H9 (cell line): ENCODE measurements around the gene DGKG. TPM values are rescaled to one million over a fixed set of nuclear protein-coding genes. Genes with fewer than 3 reads are reported as not detected.
A peak's percentile ranks its signal among the peaks of the same experiment; 100 is the strongest.

Source experiments
- DNase-seq: peaks from one replicate; pipeline ENCODE4 v3.0.0-alpha.2; 2017
- H2AFZ ChIP-seq: one replicate; pipeline ENCODE4 v1.6.1; 2013; ENCODE audit warnings: mild to moderate bottlenecking, low read length, control low read depth, moderate library complexity
- H2AK5ac ChIP-seq: 2 replicates; pipeline ENCODE4 v1.6.1; 2013; ENCODE audit warnings: low read length, control low read depth, mixed read lengths; ENCODE audit not compliant: insufficient read length
- H2BK120ac ChIP-seq: one replicate; pipeline ENCODE4 v1.6.1; 2013; ENCODE audit warnings: low read depth, mild to moderate bottlenecking, low read length, control low read depth, inconsistent platforms; ENCODE audit not compliant: poor library complexity, severe bottlenecking
- H2BK12ac ChIP-seq: 2 replicates; pipeline ENCODE4 v1.6.1; 2013; ENCODE audit warnings: low read length, control low read depth, mixed read lengths, low read depth; ENCODE audit not compliant: insufficient read length
- H2BK15ac ChIP-seq: 2 replicates; pipeline ENCODE4 v1.6.1; 2013; ENCODE audit warnings: low read depth, low read length, control low read depth
- H2BK20ac ChIP-seq: one replicate; pipeline ENCODE4 v1.6.1; 2013; ENCODE audit warnings: low read depth, mild to moderate bottlenecking, low read length, control low read depth, inconsistent platforms; ENCODE audit not compliant: poor library complexity, severe bottlenecking
- H2BK5ac ChIP-seq: 2 replicates; pipeline ENCODE4 v1.6.1; 2013; ENCODE audit warnings: low read length, control low read depth, mixed read lengths; ENCODE audit not compliant: insufficient read length
- H3K14ac ChIP-seq: 2 replicates; pipeline ENCODE4 v1.6.1; 2013; ENCODE audit warnings: low read length, control low read depth; ENCODE audit not compliant: insufficient read depth
- H3K18ac ChIP-seq: 2 replicates; pipeline ENCODE4 v1.6.1; 2013; ENCODE audit warnings: low read depth, mild to moderate bottlenecking, mixed read lengths, low read length, control low read depth; ENCODE audit not compliant: insufficient read length
- H3K23ac ChIP-seq: 2 replicates; pipeline ENCODE4 v1.6.1; 2013; ENCODE audit warnings: low read length, control low read depth, mixed read lengths, low read depth; ENCODE audit not compliant: insufficient read length
- H3K23me2 ChIP-seq: 2 replicates; pipeline ENCODE4 v1.6.1; 2013; ENCODE audit warnings: low read depth, mild to moderate bottlenecking, mixed read lengths, low read length, control low read depth; ENCODE audit not compliant: insufficient read length, poor library complexity, severe bottlenecking
- H3K27ac ChIP-seq: 2 replicates; pipeline ENCODE4 v1.5.1; 2013; ENCODE audit warnings: low read length, control low read depth, mixed read lengths, low read depth; ENCODE audit not compliant: insufficient read length
- H3K27me3 ChIP-seq: 2 replicates; pipeline ENCODE4 v1.6.1; 2013; ENCODE audit warnings: low read length, control low read depth, inconsistent platforms; ENCODE audit not compliant: insufficient read depth
- H3K4ac ChIP-seq: 2 replicates; pipeline ENCODE4 v1.6.1; 2013; ENCODE audit warnings: low read depth, mild to moderate bottlenecking, control low read depth, inconsistent platforms, low read length, moderate library complexity
- H3K4me1 ChIP-seq: 2 replicates; pipeline ENCODE4 v1.6.1; 2013; ENCODE audit warnings: low read length, control low read depth, inconsistent platforms; ENCODE audit not compliant: insufficient read depth
- H3K4me2 ChIP-seq: 2 replicates; pipeline ENCODE4 v1.6.1; 2013; ENCODE audit warnings: low read length, control low read depth, mixed read lengths; ENCODE audit not compliant: insufficient read length, insufficient read depth
- H3K56ac ChIP-seq: 2 replicates; pipeline ENCODE4 v1.6.1; 2013; ENCODE audit warnings: low read depth, mild to moderate bottlenecking, mixed read lengths, low read length, control low read depth; ENCODE audit not compliant: insufficient read length
- H3K79me1 ChIP-seq: 2 replicates; pipeline ENCODE4 v1.6.1; 2013; ENCODE audit warnings: low read depth, mild to moderate bottlenecking, moderate library complexity, low read length, control low read depth, inconsistent platforms; ENCODE audit not compliant: insufficient read depth, poor library complexity, severe bottlenecking
- H3K79me2 ChIP-seq: 2 replicates; pipeline ENCODE4 v1.6.1; 2013; ENCODE audit warnings: low read length, control low read depth, inconsistent platforms; ENCODE audit not compliant: insufficient read depth
- H3K9ac ChIP-seq: 2 replicates; pipeline ENCODE4 v1.6.1; 2013; ENCODE audit warnings: low read length, control low read depth, mixed read lengths; ENCODE audit not compliant: insufficient read length; ENCODE audit errors: extremely low read depth
- H3K9me3 ChIP-seq: one replicate; pipeline ENCODE4 v1.6.1; 2013; ENCODE audit warnings: low read depth, low read length, inconsistent platforms; ENCODE audit not compliant: control insufficient read depth
- H3T11ph ChIP-seq: one replicate; pipeline ENCODE4 v1.6.1; 2013; ENCODE audit warnings: mild to moderate bottlenecking, low read length, control low read depth, inconsistent platforms
- H4K20me1 ChIP-seq: one replicate; pipeline ENCODE4 v1.6.1; 2013; ENCODE audit not compliant: control insufficient read depth, insufficient read length, insufficient read depth
- H4K5ac ChIP-seq: 2 replicates; pipeline ENCODE4 v1.6.1; 2013; ENCODE audit warnings: low read depth, mild to moderate bottlenecking, mixed read lengths, low read length, control low read depth; ENCODE audit not compliant: insufficient read length
- H4K8ac ChIP-seq: replicated peaks from 2 replicates; pipeline ENCODE4 v1.6.1; 2013; ENCODE audit warnings: low read length, control low read depth, mixed read lengths, low read depth; ENCODE audit not compliant: insufficient read length
- H4K91ac ChIP-seq: 2 replicates; pipeline ENCODE4 v1.6.1; 2013; ENCODE audit warnings: low read depth, mild to moderate bottlenecking, moderate library complexity, mixed read lengths, low read length, control low read depth; ENCODE audit not compliant: insufficient read length
- H3K27ac Mint-ChIP-seq, 3 experiments: 2 replicates in 2 of 3; 3 replicates in 1 of 3; pipeline ENCODE4 v1.8.0; 2020 to 2021; ENCODE audit warnings: mixed read lengths in 3 of 3, mild to moderate bottlenecking in 1 of 3, moderate library complexity in 1 of 3
- H3K27me3 Mint-ChIP-seq: 2 replicates; pipeline ENCODE4 v1.8.0; 2021; ENCODE audit warnings: low read depth, mild to moderate bottlenecking, moderate library complexity, mixed read lengths
- H3K36me3 Mint-ChIP-seq, 3 experiments: 2 replicates in 2 of 3; 3 replicates in 1 of 3; pipeline ENCODE4 v1.8.0; 2020 to 2021; ENCODE audit warnings: low read depth in 3 of 3, mixed read lengths in 3 of 3; ENCODE audit not compliant: insufficient read depth in 1 of 3
- H3K4me1 Mint-ChIP-seq, 2 experiments: 2 replicates each; pipeline ENCODE4 v1.8.0; 2020; ENCODE audit warnings: mixed read lengths in 2 of 2
- H3K4me3 Mint-ChIP-seq, 2 experiments: 2 replicates in 1 of 2; 3 replicates in 1 of 2; pipeline ENCODE4 v1.8.0; 2020 to 2021; ENCODE audit warnings: mild to moderate bottlenecking in 2 of 2, mixed read lengths in 2 of 2, moderate library complexity in 1 of 2
- H3K9me3 Mint-ChIP-seq, 2 experiments: 2 replicates in 1 of 2; 3 replicates in 1 of 2; pipeline ENCODE4 v1.8.0; 2020; ENCODE audit warnings: mild to moderate bottlenecking in 2 of 2, mixed read lengths in 2 of 2, moderate library complexity in 1 of 2
- CTCF ChIP-seq: fragments of 200-600 bp; sonication (generic); conservative IDR thresholded peaks from 3 replicates; pipeline ENCODE4 v1.8.0; 2021; ENCODE audit warnings: antibody characterized with exemption, mild to moderate bottlenecking
- WGBS: extraction: QIAGEN DNeasy Blood & Tissue Kit; methylation state at CpG from one replicate; pipeline ENCODE4 v1.1.7; 2013; ENCODE audit warnings: missing lambda C conversion rate, low lambda C conversion rate, mixed read lengths; ENCODE audit not compliant: insufficient read length; ENCODE audit errors: extremely low coverage; 5-methylcytosine and 5-hydroxymethylcytosine counted together
- total RNA-seq: library from RNA; stranded (reverse); gene quantifications from 2 replicates; pipeline ENCODE4 v1.2.1, GENCODE V29; 2021

The DGKG gene
- total RNA-seq, 1 experiment from 2014 or later, result not detected

GRCh38 chr3:186277268-186277909 is 84.6 kb downstream of the DGKG start:
- Mint-ChIP-seq H3K4me1 (peaks cover 0 to 5% of the 10 kb centered on the region in 2 experiments; a peak in 2 of 4 replicates), H3K36me3 (no peaks in the 10 kb centered on the region), H3K27me3 (peaks cover 5% of the 10 kb centered on the region), H3K27ac (no peak overlapping the region), H3K9me3 (no peaks in the 10 kb centered on the region), H3K4me3 (no peak overlapping the region)
- no peak overlapping the region for H3K14ac ChIP-seq
- no peak overlapping the region for H2BK15ac ChIP-seq
- TF ChIP-seq CTCF, result peak; percentile 76
- H3K27ac ChIP-seq, result no peak overlapping the region
- no peaks in the 10 kb centered on the region for H3K27me3 ChIP-seq
- no peak overlapping the region for H3K9ac ChIP-seq
- no peak overlapping the region for H4K5ac ChIP-seq
- no peak overlapping the region for H4K8ac ChIP-seq
- no peak overlapping the region for H4K91ac ChIP-seq
- H2AFZ ChIP-seq, result peak overlapping the region; percentile 50
- H2BK5ac ChIP-seq, result no peak overlapping the region
- peak; percentile 51 for DNase-seq
- H3K18ac ChIP-seq, result no peak overlapping the region
- WGBS, result no CpG with 5 or more reads among the region's 10 CpGs
- H2BK20ac ChIP-seq, result no peak overlapping the region
- H3K9me3 ChIP-seq, result no peaks in the 10 kb centered on the region
- no peak overlapping the region for H3K56ac ChIP-seq
- no peaks in the 10 kb centered on the region for H3K79me1 ChIP-seq
- no peaks in the 10 kb centered on the region for H3K79me2 ChIP-seq
- no peak overlapping the region for H3T11ph ChIP-seq
- no peak overlapping the region for H3K23ac ChIP-seq
- H3K4me2 ChIP-seq, result no peak overlapping the region
- no peak overlapping the region for H2AK5ac ChIP-seq
- H2BK12ac ChIP-seq, result no peak overlapping the region
- no peak overlapping the region for H3K4ac ChIP-seq
- no peaks in the 10 kb centered on the region for H3K4me1 ChIP-seq
- no peaks in the 10 kb centered on the region for H4K20me1 ChIP-seq
- H3K23me2 ChIP-seq, result no peaks in the 10 kb centered on the region
- no peak overlapping the region for H2BK120ac ChIP-seq
